Renal cortex interstitium (tissue), 11 donors: ENCODE measurements around the gene MYADML2. TPM values are rescaled to one million over a fixed set of nuclear protein-coding genes. Genes with fewer than 3 reads are reported as not detected.
"Not testable (repeated sequence)": the region's sequence is repeated elsewhere in the genome, so short reads cannot be mapped to it uniquely, and the experiment has no call there.

ENCODE experiments used
- DNase-seq, 11 donors: peaks; one replicate each; pipeline ENCODE4 v3.0.0-alpha.2; 2013; ENCODE audit warnings: low read depth in 9 of 11, low spot score in 4 of 11; ENCODE audit errors: extremely low read depth in 1 of 11
- polyA plus RNA-seq, 3 donors: library from polyadenylated mRNA; unstranded; fragments of 120-200 nt; gene quantifications; one replicate each; pipeline ENCODE4 v1.2.1, GENCODE V29; 2013; ENCODE audit not compliant: insufficient read length in 3 of 3

MYADML2 gene
- polyA plus RNA-seq, 3 donors = 0.10 to 0.30 (median 0.14) TPM

DNA sequence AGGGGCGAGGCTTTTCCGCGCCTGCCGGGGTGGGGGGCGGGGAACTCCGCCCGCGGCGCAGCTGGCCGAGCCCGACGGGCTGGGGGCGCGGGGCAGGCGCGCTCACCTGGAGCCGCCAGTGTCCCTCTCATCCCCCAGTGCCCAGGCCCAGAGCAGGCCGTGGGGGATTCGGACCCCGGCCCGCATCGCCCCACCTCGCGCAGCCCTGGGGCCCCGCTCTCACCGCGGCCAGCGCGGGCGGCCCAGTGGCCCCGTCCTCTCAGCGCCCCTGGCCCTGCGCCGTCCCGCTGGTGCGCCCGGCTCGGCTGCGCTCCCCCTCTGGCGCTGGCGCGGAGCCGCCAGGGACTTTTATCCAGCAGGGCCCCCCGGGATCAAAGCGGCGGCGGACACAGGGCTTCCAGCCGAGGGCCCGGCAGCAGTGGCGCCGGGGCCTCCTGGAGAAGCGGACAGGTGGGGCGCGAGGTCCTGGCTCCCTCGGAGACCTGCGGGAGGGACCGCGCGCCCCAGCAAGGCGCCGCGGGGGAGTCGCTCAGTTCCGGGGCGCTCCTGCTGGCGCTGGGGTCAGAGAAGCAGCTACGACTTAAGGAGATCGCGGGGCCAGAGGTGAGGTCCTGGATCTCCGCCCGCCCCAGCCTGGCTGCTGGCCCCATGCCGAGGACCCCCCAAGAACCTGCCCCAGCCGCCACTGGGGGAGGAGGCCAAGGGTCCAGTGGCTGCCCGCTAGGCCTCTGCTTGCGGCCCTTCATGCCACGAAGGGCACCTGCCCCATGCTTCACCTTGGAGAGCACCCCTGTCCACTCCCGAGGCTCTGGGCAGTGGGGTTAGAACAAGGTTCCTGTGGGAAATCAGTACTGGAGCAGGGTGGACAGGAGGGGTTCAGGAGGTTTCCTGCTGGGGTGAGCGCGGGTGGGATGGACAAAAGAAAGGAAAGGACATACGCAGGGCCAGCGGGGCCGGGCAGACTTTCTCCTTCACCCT lies 14.8 kb upstream of the MYADML2 start:
- DNase-seq = no peak

DNA sequence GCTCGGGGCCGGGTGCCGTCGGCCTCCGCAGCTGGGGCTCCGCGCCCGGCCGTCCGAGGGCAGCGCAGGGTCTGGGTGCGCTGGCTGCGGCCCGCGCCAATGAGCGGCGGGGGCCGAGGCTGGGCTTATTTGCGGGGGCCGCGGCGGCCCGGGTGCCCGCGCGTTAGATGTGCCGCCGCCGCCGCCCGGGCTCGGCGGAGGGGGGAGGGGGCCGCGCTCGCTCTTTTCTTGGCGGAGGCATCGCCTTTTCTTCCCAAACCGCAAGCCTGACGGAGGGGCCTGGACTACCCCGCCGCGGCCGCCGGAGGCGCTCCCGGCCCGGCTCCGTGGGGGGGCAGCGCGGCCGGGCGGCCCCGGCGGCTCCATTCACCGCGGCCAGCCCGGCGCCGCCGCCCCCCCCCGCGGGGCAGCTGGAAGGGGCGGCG lies 14.1 kb upstream of the MYADML2 start, which contains the start of gene NOTUM:
Gene NOTUM, minus strand, starts transcription at position 101 of the 425 bp plus-strand sequence. CDS start 278 bp downstream, outside the sequence.
- no peak for DNase-seq

DNA sequence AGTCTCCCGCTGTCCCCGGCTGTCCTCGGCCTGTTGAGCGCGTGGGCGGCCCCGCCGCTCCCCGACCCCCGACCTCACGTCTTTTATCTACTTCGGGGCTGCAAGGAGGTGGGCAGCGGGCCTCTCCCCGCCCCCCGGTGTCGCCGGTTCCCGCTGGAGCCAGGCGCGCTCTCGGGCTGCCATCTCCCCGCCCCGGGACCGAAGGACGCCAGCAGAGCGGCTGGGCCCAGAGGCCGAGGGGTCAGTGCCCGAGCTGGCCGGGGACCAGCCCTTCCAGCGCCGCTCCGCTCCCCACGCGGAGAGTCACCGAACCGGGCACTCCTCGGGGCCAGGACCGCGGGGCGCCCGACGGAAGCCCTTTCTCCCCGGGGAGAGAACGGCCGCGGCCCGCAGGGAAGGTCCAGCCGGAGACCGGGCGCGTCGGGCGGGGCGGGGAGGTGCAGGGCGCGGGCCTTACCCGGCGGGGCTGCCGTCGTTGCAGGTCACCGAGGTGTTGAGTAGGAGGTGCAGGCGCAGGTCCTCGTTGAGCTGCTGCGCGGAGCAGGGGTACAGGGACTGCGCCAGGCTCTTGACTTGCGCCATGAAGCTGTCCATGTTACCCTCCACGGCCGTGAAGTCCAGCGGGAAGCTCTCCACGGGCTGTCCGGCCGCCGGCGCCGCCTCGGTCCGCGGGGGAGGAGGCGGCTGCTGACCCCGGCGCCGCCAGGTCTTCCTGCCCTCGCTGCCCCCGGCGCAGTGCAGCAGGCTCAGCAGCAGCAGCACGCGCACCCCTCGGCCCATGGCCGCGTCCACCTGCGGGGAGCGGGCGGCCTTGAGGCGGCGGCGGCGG lies 13.3 kb upstream of the MYADML2 start:
- no peak for DNase-seq

DNA sequence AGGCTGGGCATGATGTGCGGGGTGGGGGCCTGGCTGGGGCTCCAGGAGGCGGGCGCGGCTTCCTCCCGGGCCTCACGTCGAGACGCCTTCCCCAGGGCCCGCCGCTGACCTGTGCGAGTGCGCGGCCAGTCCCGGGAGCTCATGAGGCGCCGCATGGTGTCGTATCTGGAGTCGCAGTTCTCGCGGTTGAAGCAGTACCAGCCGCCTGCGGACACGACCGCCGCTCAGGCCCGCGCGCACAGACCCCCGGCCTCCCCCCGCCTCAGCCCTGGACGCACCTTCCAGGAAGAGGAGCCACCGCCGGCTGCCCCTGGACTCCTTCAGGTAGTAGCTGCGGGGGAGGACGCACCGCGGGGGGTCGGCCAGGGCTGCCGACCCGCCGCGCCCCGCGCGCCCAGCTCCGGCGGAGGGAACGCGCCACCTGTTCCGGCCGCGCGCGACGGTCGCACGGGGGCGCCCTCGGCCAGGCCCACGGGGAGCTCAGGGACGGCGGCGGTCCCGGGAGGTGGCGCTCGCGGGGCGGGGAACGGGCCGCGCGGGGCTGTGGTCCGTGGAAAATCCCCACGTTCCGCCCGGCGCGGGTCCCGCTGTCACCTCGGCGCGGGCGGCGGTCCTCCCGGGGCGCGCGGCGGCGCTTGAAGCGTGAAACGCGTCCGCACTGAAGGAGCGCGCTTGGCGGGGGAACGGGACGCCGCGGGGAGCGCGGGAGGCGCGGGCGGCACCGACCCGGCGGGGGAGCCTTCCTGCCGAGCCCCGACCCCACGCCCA lies 12.5 kb upstream of the MYADML2 start:
- DNase-seq = no peak

DNA sequence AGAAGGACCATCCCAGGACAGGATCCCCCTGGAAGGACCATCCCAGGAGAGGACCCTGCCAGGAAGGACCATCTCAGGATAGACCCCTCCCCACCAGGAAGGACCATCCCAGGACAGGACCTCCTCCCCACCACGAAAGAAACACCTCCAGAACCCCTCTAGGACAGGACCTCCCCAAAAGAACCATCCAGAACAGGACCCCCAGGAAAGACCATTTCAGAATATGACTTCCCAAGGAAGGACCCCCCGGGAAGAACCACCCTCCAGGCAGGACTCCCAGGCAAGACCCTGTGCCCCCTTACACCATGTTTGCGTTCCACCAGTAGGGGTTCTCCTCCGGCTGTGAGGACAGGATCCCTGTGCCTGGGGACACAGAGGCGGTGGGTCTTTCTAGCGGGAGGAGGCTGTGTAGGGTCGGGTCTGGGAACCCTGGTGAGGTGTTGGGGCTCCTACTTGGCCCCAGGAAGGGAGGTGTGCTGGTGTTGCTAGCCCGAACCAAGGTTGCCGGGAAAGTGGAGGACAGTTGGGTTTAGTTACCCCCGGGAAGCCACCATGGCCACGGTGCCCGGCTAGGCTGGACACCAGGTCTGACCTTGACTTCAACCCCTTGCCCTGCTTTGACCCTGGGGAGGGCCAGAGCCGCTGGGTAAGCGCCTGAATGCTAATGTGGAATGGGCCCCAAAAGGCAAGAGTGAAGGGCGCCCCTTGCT lies 11.8 kb upstream of the MYADML2 start:
- DNase-seq = no peak

DNA sequence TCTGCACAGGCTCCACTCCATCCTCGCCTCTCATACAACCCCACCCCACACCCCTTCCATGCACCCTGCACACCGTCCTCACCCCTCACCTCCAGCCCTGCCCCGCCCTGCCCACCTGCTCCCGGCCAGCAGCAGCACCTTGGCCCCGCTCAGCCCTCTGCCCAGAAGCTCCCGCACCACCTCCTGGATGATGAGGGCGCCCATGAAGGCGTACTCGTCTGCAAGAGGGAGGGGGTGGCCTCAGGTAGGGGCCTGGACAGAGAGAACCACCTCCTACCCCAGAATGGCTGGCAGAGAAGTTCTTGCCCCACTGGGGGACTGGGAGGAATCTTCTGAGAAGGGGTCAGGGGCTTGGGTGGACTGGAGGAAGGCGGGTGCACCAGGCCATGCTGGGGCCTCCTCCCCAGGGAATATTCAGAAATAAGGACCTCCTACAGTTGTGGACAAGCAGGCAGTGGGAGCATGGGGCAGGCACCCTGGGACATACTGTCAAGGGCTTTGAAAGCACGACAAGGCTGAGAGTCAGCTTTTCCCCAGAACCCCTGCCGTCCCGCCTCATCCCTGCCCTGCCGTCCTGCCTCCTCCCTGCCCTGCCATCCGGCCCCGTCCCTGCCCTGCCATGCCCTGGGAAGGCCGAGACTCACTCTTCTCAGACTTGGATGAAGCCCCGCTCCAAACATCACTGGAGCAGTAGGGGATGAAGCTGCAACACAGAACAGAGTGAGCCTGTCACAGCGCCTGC lies 10.8 kb upstream of the MYADML2 start:
- DNase-seq = no peak

DNA sequence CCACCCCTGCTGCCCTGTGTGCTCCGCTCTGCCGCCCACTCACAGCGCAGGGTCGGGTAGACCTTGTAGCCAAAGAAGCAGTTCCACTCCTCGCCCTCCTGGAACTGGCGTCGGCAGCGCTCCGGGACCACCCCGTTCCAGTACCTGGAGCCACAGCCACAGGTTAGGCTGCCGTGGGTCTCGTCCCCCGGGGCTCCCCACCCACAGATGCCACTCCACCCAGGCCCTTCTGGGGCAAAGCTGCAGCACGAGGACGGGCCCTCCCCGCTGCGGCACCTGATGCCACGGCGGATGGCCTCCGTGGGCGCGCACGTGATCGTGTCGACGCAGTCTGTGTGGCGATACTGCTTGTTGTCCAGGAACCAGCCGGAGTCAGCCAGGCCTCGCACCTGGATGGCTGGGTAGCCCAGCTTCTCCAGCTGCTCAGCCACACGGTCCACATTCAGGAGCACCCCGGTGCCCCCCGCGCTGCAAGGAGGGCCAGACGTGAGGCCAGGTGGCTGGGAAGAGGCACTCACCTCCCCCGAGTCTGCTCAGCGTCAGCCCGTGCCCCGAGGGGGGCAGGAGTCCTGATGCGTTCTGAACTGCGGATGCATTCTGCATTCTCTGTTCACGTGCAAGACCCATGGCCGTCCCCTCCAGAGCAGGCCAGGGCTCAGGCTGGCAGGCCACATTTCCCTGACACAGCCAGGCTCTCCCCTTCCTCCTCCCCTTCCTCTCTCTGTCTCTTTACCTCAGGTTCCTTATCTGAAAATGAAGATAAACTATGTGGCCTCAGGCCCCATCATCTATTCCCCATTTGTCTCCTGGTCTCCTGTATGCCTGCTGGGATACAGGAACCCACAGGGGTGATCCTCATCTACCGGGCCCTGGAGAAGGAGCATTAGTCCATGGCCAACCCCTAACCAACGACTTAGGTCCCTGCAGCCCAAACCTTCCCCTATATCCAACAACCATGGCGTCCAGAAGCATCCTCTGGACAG lies 9.9 kb upstream of the MYADML2 start:
- no peak for DNase-seq

DNA sequence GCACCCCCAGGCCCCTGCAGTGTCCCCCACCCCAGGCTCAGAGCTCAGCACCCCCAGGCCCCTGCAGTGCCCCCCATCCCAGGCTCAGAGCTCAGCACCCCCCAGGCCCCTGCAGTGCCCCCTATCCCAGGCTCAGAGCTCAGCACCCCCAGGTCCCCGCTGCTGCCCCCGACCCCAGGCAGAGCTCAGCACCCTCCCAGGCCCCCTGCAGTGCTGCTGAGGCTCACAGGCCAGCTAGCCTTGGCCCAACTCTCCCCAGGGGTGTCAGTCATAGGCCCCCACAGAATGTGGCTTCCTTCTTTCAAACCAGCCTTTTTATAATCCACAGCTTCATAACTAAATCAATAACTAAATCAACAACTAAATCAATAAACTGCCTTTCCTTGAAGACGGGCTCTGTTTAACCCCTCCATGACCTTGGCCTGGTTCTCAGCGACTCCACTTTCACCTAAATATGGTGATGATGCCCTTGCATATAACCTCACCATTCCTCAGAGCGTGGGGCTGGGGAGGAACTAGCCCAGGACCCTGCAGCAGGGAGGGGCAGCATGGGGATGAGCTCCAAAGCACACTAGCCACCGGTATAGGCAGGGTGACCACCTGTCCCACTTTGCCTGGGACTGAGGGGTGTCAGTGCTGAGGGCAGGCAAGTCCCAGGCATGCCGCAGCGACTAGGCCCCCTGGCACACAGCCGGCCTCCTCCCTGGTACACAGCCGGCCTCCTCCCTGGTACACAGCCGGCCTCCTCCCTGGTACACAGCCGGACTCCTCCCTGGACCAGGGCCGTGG lies 8.9 kb upstream of the MYADML2 start:
- no peak for DNase-seq

DNA sequence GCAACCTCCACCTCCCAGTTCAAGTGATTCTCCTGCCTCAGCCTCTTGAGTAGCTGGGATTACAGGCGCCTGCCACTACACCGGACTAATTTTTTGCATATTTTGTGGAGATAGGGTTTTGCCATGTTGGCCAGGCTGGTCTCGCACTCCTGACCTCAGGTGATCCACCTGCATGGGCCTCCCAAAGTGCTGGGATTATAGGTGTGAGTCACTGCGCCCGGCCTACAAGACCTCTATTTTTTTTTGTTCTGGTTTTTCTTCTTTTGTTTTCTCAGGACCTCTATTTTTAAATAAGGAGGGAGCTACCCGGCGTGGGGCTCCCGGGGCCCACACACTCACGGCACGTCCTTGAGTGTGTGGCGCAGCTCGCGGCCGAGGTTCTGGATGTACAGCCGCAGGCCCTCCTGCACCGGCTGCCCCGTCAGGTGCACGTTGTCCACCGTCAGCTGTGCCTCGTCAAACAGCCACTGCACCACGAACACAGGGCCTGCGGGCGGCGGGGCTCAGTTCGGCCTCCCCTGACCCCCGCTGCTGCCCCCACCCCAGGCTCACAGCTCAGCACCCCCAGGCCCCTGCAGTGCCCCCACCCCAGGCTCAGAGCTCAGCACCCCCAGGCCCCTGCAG lies 8.1 kb upstream of the MYADML2 start:
- no peak for DNase-seq

DNA sequence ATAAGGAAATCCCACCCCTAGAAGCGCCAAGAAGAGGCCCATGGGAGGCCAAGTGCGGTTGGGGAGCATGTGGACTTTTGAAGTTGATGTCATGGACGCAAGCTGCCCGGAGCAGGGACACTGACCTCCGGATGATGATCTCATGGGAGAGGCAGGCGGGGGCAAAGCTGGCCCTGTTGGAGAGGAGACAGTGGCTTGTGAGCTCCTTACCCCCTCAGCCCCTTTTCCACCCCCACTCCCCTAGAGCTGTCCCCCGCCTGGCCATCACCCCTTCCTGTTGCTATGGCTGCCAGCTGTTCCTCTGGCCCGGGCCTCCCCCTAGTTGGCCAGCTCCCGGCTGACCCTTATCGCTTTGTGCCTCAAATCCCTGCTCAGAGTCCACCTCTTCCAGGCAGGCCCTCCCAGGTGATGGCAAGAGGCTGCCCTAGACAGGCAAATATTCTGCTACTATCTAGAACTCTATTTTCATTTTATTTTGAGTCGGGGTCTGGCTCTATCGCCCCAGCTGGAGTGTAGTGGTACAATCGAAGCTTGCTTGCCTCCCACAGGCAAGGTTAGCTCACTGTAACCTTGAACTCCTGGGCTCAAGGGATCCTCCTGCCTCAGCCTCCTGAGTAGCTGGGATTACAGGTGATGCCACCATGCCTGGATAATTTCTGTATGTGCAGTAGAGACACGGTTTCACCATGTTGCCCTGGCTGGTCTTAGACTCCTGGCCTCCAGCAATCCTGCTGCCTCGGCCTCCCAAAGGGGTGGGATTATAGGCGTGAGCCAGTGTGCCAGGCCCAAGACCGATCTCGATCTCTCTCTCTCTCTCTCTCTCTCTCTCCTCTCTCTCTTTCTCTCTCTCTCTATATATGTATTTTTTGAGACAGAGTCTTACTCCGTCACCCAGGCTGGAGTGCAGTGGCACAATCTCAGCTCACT lies 7.4 kb upstream of the MYADML2 start:
- no peak for DNase-seq

DNA sequence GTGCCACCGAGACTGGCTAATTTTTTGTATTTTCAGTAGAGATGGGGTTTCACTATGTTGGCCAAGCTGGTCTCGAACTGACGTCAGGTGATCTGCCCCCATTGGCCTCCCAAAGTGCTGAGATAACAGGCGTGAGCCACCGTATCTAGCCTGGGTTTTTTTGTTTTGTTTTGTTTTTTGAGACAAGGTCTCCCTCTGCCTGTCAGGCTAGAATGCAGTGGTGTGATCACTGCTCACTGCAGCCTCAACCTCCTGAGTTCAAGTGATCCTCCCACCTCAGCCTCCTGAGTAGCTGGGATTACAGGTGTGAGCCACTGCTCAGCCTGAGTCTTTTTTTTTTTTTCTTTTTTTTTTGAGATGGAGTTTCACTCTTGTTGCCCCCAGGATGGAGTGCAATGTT lies 6.4 kb upstream of the MYADML2 start:
- not testable (repeated sequence) for DNase-seq

DNA sequence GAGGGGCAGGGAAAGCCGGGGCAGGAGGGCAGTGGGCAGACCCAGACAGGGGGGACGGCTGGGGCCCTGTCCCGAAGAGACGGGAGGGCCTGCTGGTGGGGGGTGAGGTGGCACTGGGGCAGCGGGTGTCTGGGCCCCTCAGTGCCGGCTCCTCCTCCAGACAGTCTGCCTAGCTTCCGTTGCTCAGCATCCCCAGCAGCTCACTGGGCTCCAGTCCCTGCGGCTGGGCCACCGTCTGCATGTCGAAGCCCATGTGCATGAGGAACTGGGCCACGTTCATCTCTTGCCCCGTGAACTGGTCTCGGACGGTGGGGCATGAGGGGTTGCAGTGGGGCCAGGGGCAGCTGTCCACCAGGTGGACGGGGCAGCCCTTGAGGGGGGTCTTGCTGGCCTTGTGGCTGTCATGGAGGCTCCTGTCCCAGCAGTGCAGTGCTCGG lies 5.8 kb upstream of the MYADML2 start:
- no peak for DNase-seq

DNA sequence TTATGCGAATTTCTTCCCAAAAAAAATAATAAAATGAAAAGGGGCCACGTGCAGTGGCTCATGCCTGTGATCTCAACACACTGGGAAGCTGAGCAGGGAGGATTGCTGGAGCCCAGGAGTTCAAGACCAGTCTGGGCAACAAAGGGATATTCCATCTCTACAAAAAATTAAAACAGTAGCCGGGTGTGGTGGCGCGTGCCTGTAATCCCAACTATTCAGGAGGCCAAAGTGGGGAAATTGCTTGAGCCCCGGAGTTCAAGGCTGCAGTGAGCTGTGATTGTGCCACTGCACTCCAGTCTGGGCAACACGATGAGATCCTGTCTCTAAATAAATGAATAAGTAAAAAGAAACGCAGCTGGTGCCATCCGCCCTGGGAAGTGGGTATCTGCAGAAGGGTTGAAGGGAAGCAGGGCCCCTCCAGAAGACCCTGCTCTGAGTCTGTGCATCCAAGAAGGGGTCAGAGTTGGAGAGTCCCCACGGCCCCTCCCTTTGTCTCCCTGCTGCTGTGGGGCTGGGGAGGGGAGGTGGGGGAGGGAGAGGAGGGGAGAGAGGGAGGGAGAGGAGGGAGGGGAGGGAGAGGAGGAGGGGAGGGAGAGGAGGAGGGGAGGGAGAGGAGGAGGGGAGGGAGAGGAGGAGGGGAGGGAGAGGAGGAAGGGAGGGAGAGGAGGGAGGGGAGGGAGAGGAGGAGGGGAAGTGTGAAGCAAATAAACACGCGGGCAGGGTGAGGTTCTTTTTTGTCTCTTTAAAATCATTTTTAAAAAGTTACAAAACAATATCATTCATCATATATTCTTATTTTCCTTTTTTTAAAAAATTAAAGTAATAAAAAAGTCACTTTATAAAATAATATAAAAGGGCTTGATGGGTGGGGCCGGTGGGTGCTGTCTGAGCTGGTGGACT lies 5.0 kb upstream of the MYADML2 start:
- no peak for DNase-seq
